Brain microvascular endothelial cell (primary cell): Measurements from ENCODE around the gene RTCA.

Source experiments
- DNase-seq: peaks from one replicate; pipeline ENCODE4 v3.0.0-alpha.2; 2020
- H3K27ac ChIP-seq: fragments of 250-450 bp; sonication (Bioruptor Pico); 2 replicates; pipeline ENCODE4 v1.5.1; 2020; ENCODE audit warnings: mild to moderate bottlenecking, moderate library complexity
- H3K27me3 ChIP-seq: fragments of 250-450 bp; sonication (Bioruptor Pico); replicated peaks from 2 replicates; pipeline ENCODE4 v1.5.1; 2020; ENCODE audit warnings: mild to moderate bottlenecking
- H3K36me3 ChIP-seq: fragments of 250-450 bp; sonication (Bioruptor Pico); replicated peaks from 2 replicates; pipeline ENCODE4 v1.5.1; 2020; ENCODE audit warnings: mild to moderate bottlenecking
- H3K4me3 ChIP-seq: 2 replicates; pipeline ENCODE4 v1.5.1; 2011; ENCODE audit warnings: low read depth, mild to moderate bottlenecking, control low read depth, low read length, moderate library complexity
- in situ Hi-C: cut with HindIII; loops from 2 replicates; pipeline ENCODE4 v1.10.0; 2017; ENCODE audit warnings: low sequenced_read_pairs, low pct_ligation_motif_present
- TF ChIP-seq, protein P1 (sequence below): IDR thresholded peaks from 2 replicates; pipeline ENCODE4 v1.5.1; 2011; ENCODE audit warnings: low read depth, mild to moderate bottlenecking, moderate library complexity, low read length, control low read depth, inconsistent platforms; ENCODE audit errors: missing control alignments

RTCA gene

GRCh38 chr1:100320311-100321099 is 54.5 kb downstream of the RTCA start:
- no peaks in the 10 kb centered on the region for H3K27me3 ChIP-seq
- DNase-seq: no peak
- no peaks in the 10 kb centered on the region for H3K36me3 ChIP-seq
- no peak overlapping the region for H3K27ac ChIP-seq
- in situ Hi-C loops: no loop called here
- H3K4me3 ChIP-seq: no peak overlapping the region
- TF ChIP-seq, protein P1, sequence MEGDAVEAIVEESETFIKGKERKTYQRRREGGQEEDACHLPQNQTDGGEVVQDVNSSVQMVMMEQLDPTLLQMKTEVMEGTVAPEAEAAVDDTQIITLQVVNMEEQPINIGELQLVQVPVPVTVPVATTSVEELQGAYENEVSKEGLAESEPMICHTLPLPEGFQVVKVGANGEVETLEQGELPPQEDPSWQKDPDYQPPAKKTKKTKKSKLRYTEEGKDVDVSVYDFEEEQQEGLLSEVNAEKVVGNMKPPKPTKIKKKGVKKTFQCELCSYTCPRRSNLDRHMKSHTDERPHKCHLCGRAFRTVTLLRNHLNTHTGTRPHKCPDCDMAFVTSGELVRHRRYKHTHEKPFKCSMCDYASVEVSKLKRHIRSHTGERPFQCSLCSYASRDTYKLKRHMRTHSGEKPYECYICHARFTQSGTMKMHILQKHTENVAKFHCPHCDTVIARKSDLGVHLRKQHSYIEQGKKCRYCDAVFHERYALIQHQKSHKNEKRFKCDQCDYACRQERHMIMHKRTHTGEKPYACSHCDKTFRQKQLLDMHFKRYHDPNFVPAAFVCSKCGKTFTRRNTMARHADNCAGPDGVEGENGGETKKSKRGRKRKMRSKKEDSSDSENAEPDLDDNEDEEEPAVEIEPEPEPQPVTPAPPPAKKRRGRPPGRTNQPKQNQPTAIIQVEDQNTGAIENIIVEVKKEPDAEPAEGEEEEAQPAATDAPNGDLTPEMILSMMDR: no peak

GRCh38 chr1:100321100-100321493 is 55.1 kb downstream of the RTCA start:
- H3K36me3 ChIP-seq: no peaks in the 10 kb centered on the region
- no peaks in the 10 kb centered on the region for H3K27me3 ChIP-seq
- H3K4me3 ChIP-seq: no peak overlapping the region
- no peak for DNase-seq
- in situ Hi-C loops: no loop called here
- H3K27ac ChIP-seq: no peak overlapping the region
- TF ChIP-seq, protein P1: no peak

DNA sequence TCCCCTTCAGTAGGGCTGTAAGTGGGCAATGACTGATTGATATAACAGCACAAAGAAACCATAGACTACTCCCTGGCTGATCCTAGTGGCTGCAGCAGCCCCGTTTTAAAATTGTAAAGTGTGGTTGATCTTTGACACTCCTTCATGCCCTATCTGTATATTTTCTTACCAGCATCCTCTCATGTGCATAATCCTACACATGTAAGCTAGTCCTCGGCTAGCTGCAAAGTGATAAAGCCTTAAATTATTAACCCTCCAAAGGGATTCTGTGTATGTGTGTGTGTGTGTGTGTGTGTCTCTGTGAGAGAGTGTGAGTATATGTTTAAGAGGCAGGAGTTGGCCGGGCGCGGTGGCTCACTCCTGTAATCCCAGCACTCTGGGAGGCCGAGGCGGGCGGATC is 55.5 kb downstream of the RTCA start:
- in situ Hi-C loops: no loop called here
- no peak overlapping the region for H3K27ac ChIP-seq
- H3K4me3 ChIP-seq: no peak overlapping the region
- TF ChIP-seq, protein P1: no peak
- no peaks in the 10 kb centered on the region for H3K27me3 ChIP-seq
- no peak for DNase-seq
- no peaks in the 10 kb centered on the region for H3K36me3 ChIP-seq

DNA sequence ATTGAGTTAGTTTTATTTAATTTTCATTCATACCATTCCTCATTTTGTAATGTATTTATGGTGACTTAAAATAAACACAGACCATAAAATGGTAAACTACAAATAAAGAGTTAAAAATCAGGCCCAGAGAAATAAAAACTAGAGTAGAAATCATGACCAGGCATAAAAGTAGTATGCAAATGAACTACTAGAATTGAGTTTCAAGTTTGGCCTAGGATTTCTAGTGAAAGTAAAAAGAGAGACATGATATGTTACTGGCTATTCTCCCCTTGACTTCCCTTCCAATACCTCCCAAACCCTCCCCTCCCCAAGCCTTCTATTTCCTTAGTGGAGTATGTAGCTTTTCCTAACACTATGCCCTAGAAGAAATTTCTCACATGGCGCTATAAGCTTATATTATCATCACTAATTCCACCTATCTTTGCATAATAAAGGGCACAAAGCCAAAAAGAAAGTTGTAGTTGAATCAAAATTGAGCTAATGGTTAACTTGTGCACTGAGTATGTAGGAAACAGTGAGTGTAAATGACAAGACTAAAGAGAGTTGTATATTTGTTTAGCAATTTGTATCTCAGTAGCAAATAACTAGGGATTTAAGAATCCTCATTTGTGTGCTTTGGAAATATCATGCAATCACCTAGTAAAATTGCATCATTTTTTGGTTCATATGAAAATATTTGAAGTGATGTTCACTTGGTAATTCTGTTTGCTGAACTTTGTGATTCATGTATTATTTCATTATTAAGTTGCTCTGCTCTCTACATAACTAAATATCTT is 56.6 kb downstream of the RTCA start:
- H3K27me3 ChIP-seq: no peaks in the 10 kb centered on the region
- in situ Hi-C loops: no loop called here
- no peaks in the 10 kb centered on the region for H3K36me3 ChIP-seq
- DNase-seq: no peak
- H3K27ac ChIP-seq: no peak overlapping the region
- TF ChIP-seq, protein P1: no peak
- H3K4me3 ChIP-seq: no peak overlapping the region

- H3K36me3 ChIP-seq: no peaks in the 10 kb centered on the region
- in situ Hi-C loops: no loop called here
- H3K27me3 ChIP-seq: no peaks in the 10 kb centered on the region
- H3K4me3 ChIP-seq: no peak overlapping the region
- TF ChIP-seq, protein P1: no peak
- no peak overlapping the region for H3K27ac ChIP-seq
- DNase-seq: no peak
These were observed 57.5 kb downstream of the RTCA start for GRCh38 chr1:100323419-100324106.
